Measurements from ENCODE around the gene HMOX1. TPM values are rescaled to one million over a fixed set of nuclear protein-coding genes. Genes with fewer than 3 reads are reported as not detected.
"Not testable (repeated sequence)": the region's sequence is repeated elsewhere in the genome, so short reads cannot be mapped to it uniquely, and the experiment has no call there.

HMOX1 gene
- total RNA-seq, 2 experiments from 2014 or later, result 0.88 to 6.0 TPM

DNA sequence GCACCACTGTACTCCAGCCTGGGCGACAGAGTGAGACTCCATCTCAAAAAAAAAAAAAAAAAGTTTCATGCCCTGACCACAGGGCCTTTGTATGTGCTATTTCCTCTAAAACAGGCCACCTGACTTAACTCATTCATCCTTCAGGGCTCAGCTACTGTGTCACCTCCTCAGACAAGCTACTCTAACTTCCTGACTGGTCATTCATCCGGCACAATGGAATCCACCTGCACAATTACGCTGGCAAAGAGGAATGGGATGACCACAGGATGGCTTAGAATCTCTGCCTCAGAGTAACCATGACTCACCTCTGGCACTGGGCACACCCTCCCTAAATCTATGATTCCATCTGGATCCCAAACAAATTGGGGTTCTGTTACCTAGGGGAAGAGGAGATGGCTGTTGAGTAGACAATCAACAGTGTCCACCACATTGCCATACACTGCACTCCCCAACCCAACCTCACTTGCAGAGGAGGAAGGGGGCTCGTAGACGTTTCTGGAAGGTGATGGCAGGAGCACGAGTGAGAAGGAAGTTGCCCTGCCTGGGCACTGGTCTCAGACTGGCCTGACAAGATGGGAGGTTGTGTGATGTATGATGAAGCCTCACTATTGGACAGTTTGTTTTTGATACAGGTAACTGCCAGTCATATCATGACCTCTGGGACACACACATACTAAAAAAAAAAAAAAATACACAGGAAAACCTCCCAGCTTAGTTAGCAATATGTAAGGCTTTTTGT is 22.8 kb upstream of the HMOX1 start:
- CTCF ChIA-PET, result interaction anchor here (0.6 to 1.0 kb wide), 2 partner anchors 13 to 21 kb away, joined by 3 read pairs; no protein-coding TSS in a partner anchor
- H3K27ac Mint-ChIP-seq, result no peak overlapping the region
- ATAC-seq, result no peak
- no peak overlapping the region for H3K4me3 Mint-ChIP-seq
- no peaks in the 10 kb centered on the region for H3K9me3 Mint-ChIP-seq (ENCODE audit: low read depth)
- DNase-seq, result no peak
- peaks cover 19% of the 10 kb centered on the region for H3K27me3 Mint-ChIP-seq
- H3K4me1 Mint-ChIP-seq, result peaks cover 6% of the 10 kb centered on the region
- H3K36me3 Mint-ChIP-seq, result no peaks in the 10 kb centered on the region

DNA sequence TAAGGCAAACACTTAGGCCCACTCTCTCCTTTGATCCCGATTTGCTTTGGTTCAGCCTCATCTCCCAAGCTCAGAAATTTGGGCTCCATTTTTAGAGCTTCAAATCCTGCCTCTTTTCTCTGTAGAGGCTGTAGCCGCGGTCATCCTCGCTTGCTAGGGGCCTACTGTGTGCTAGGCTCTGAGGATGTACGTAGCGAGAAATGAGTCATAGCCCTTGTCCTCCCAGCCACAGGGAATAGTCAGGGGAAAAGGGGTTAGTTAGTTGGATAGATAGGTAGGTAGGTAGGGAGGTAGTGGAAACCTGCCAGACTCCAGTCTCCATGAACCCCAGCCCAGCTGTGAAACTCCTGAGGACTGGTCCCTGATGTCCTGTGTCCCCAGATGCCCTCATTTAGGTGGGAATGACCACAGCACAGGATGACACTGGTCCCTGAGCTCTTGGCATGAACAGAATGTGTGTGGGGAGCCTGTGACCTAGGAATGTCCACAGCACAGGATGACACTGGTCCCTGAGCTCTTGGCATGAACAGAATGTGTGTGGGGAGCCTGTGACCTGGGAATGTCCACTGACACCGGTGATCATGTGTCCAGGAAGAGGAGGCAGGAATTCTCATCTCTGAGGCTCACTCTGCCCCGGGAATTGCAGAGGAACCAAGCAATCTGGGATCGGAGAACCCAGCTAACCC is 21.4 kb upstream of the HMOX1 start:
- CTCF ChIA-PET, result interaction anchor here (1.0 to 1.7 kb wide), 2 partner anchors 8 to 15 kb away, joined by 3 to 6 read pairs; no protein-coding TSS in a partner anchor
- no peak overlapping the region for H3K27ac Mint-ChIP-seq
- no peak overlapping the region for H3K4me3 Mint-ChIP-seq
- no peaks in the 10 kb centered on the region for H3K9me3 Mint-ChIP-seq (ENCODE audit: low read depth)
- no peak for ATAC-seq
- DNase-seq, result no peak
- peaks cover 3% of the 10 kb centered on the region for H3K4me1 Mint-ChIP-seq
- peaks cover 19% of the 10 kb centered on the region for H3K27me3 Mint-ChIP-seq
- no peaks in the 10 kb centered on the region for H3K36me3 Mint-ChIP-seq

DNA sequence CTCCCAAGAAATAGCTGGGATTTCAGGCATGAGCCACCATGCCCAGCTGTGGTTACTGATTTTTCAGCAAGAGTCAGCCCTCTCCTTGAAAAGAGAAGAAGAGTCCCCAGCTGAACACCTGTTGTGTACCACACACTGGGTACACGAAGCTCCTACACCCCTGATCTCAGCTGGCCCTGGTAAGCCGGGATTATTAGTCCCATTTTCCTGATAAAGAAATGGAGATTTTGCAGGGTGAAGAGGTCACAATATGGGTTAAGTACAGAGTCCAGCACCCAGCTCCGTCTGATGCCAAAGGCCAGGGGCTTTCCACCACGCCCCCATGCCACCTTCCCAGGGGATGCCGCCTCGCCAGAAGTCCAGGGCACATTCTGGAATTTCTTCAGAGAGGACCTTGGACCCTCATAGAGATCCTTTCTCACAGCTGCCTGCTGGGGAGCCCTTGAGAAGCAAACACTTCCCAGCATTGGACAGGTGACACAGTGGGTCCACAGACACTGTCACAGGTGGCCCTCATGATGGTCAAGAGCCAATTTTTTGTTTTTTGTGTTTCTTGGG is 19.8 kb upstream of the HMOX1 start:
- H3K4me1 Mint-ChIP-seq, result peaks cover 3% of the 10 kb centered on the region
- DNase-seq, result no peak
- H3K4me3 Mint-ChIP-seq, result no peak overlapping the region
- ATAC-seq, result no peak
- peaks cover 18% of the 10 kb centered on the region for H3K27me3 Mint-ChIP-seq
- no peaks in the 10 kb centered on the region for H3K9me3 Mint-ChIP-seq (ENCODE audit: low read depth)
- CTCF ChIA-PET, result no interaction called here
- no peak overlapping the region for H3K27ac Mint-ChIP-seq
- no peaks in the 10 kb centered on the region for H3K36me3 Mint-ChIP-seq

DNA sequence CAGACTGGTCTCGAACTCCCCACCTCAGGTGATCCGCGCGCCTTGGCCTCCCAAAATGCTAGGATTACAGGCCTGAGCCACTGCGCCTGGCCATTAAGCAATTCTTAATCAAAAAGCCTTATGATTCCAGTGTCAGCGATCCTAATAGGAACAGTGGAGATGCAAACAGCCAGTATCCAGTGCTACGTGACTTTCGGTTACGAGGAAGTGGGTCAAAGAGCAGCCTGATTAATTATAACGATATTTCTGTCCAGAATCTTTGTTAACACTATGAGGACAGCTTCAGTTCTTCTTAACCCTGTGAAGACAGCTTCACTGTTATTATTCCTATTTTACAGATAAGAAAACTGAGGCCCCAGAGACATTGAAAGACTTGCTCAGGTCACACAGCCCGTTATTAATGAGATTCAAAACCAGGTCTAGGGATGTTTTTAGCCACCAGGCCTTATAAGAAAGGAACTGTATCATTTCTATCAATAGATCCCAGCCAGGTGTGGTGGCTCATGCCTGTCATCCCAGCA is 17.3 kb upstream of the HMOX1 start:
- Mint-ChIP-seq H3K4me3 (no peak overlapping the region), H3K9me3 (ENCODE audit: low read depth) (no peaks in the 10 kb centered on the region), H3K27me3 (peaks cover 19% of the 10 kb centered on the region), H3K4me1 (no peaks in the 10 kb centered on the region), H3K27ac (no peak overlapping the region), H3K36me3 (no peaks in the 10 kb centered on the region)
- CTCF ChIA-PET, result interaction anchor here (0.9 kb wide), 1 partner anchor 22 kb away, joined by 3 read pairs; no protein-coding TSS in a partner anchor
- no peak for ATAC-seq
- no peak for DNase-seq

DNA sequence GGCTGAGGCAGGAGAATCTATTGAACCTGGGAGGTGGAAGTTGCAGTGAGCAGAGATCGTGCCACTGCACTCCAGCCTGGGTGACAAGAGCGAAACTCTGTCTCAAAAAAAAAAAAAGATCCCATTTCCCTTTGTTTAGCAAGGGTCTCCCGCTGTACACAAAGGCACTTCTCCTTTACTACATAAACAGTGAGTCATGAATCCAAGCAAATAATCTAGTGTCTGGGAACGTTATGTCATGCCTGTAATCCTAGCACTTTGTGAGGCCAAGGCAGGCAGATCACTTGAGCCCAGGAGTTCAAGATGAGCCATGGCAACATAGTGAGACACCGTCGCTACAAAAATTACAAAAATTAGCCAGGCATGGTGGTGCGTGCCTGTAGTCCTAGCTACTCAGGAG is 16.7 kb upstream of the HMOX1 start:
- not testable (repeated sequence) for H3K36me3 Mint-ChIP-seq; ATAC-seq; DNase-seq; H3K9me3 Mint-ChIP-seq (ENCODE audit: low read depth); H3K4me1 Mint-ChIP-seq; H3K27ac Mint-ChIP-seq; H3K4me3 Mint-ChIP-seq
- CTCF ChIA-PET, result interaction anchor here (0.9 kb wide), 1 partner anchor 21 kb away, joined by 3 read pairs; no protein-coding TSS in a partner anchor
- H3K27me3 Mint-ChIP-seq, result peaks cover 22% of the 10 kb centered on the region

DNA sequence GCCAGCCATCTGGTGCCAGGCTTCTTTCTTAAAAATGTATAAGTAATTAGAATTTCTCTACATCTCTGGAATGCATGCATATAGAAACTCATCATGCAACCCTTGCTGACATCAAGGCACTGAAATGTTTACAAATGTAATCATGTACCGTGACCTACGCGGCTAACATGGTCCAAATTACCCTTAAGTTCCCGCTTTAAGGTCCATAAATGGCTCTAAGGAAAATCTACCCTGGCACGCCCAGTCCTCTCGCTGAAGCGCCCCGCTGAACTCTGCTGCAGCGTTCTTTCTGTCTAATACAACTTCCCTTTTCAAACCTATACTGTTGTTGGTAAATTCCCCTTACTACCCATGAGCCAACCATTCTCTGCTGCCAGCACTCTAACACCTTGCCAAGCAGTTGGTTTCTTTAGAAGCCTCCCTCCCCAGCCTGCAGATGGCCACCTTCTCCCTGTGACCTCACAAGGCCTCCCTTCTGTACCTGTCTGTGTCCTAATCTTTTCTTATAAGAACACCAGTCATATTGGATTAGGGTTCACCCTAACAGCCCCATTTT is 13.5 kb upstream of the HMOX1 start:
- H3K4me3 Mint-ChIP-seq, result no peak overlapping the region
- no peak overlapping the region for H3K27ac Mint-ChIP-seq
- DNase-seq (no peak), ATAC-seq (no peak)
- CTCF ChIA-PET, result no interaction called here
- no peaks in the 10 kb centered on the region for H3K9me3 Mint-ChIP-seq (ENCODE audit: low read depth)
- H3K27me3 Mint-ChIP-seq, result peaks cover 23% of the 10 kb centered on the region
- H3K4me1 Mint-ChIP-seq, result peaks cover 11% of the 10 kb centered on the region
- no peaks in the 10 kb centered on the region for H3K36me3 Mint-ChIP-seq

DNA sequence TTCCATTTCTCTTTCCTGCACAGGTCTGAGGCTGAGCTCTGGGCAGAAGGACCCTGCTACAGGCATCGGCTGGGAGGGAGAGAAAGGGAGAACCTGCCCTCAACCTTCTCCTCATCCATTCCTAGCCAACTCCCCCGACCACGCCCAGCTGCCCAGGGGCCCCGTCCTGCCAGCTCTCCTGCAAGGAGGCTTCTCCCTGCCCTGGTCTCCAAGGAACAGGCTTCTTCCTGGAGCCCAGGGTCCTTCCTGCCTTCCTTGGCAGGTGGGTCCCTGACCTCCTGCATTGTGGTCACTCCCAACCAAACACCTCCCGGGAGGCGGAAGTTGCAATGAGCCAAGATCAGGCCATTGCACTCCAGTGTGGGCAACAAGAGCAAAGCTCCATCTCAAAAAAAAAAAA is 12.5 kb upstream of the HMOX1 start:
- ATAC-seq (no peak), DNase-seq (no peak)
- Mint-ChIP-seq H3K27me3 (peaks cover 23% of the 10 kb centered on the region), H3K4me1 (peaks cover 11% of the 10 kb centered on the region), H3K9me3 (ENCODE audit: low read depth) (no peaks in the 10 kb centered on the region), H3K27ac (no peak overlapping the region), H3K36me3 (no peaks in the 10 kb centered on the region), H3K4me3 (no peak overlapping the region)
- CTCF ChIA-PET, result interaction anchor here (0.6 kb wide), 1 partner anchor 747 kb away, joined by 3 read pairs; no protein-coding TSS in a partner anchor

DNA sequence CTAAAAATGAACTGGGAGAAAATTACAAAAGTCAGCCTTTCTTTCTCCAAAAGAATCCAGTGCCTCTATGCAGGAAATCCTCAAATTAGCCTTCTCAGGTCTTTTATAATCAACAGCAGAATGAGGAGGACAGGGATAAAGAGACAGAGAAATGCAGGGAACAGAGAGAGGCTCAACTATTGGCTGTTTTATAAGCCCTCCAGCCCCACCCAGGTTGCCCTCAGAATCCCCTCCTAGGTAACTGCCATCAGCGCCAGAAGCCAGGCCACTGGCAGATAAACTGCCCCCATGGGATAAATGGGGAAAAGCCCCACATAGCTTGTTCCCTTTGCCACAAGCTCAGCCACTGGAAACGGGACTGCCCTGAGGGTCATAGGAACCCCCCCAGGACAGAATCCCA is 10.9 kb upstream of the HMOX1 start:
- Mint-ChIP-seq H3K36me3 (no peaks in the 10 kb centered on the region), H3K4me3 (no peak overlapping the region), H3K27ac (no peak overlapping the region), H3K9me3 (ENCODE audit: low read depth) (no peaks in the 10 kb centered on the region), H3K27me3 (peaks cover 23% of the 10 kb centered on the region), H3K4me1 (peaks cover 11% of the 10 kb centered on the region)
- DNase-seq (no peak), ATAC-seq (no peak)
- CTCF ChIA-PET, result interaction anchor here (1.1 to 1.6 kb wide), 3 partner anchors 17 to 697 kb away, joined by 3 to 4 read pairs (median 3); no protein-coding TSS in a partner anchor

DNA sequence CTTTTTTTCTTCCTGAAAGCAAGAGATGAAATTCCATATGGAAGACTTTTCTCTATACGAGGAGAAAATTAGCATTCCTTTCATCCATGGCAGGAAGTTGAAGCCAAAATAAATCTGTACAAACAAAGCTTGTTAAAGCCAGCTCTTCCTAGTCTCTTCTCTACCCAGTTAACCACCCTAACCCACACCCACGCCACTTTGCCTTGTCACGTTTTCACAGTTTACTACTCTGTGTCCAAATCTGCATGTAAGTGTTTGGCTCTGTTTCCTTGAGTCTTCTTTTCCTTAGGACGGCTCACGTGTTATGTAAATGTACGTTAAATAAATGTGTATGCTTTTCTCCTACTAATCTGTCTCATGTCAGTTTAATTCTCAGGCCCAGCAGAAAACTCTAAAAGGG is 7.1 kb upstream of the HMOX1 start:
- Mint-ChIP-seq H3K27ac (no peak overlapping the region), H3K4me3 (no peak overlapping the region), H3K9me3 (ENCODE audit: low read depth) (no peaks in the 10 kb centered on the region), H3K36me3 (no peaks in the 10 kb centered on the region), H3K4me1 (peaks cover 23% of the 10 kb centered on the region), H3K27me3 (peaks cover 10% of the 10 kb centered on the region)
- DNase-seq, result no peak
- CTCF ChIA-PET, result no interaction called here
- ATAC-seq, result no peak

DNA sequence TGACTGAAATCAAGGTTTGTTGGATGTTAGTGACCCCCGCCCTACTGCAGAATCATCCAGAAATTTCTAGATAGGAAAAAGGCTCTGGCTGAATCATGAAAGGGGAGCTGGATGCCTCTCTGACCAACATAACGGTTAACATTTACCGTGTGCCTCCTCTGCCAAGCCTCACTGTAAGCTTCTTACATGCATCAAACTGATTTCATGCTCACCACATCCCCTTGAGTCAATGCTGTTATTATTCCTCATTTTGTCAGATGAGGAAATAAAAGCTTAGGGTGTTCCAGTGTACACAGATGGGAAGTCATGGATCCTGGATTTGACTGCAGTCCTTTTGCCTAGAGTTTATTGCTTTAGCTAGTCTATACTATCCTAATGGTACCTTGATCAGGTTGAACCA is 5.9 kb upstream of the HMOX1 start:
- H3K27ac Mint-ChIP-seq, result no peak overlapping the region
- ATAC-seq (no peak), DNase-seq (no peak)
- H3K4me1 Mint-ChIP-seq, result peaks cover 23% of the 10 kb centered on the region
- H3K4me3 Mint-ChIP-seq, result no peak overlapping the region
- H3K27me3 Mint-ChIP-seq, result peaks cover 12% of the 10 kb centered on the region
- CTCF ChIA-PET, result interaction anchor here (0.9 to 1.8 kb wide), 3 partner anchors 24 to 208 kb away, joined by 3 to 7 read pairs (median 3); no protein-coding TSS in a partner anchor
- no peaks in the 10 kb centered on the region for H3K36me3 Mint-ChIP-seq
- H3K9me3 Mint-ChIP-seq (ENCODE audit: low read depth), result no peaks in the 10 kb centered on the region

DNA sequence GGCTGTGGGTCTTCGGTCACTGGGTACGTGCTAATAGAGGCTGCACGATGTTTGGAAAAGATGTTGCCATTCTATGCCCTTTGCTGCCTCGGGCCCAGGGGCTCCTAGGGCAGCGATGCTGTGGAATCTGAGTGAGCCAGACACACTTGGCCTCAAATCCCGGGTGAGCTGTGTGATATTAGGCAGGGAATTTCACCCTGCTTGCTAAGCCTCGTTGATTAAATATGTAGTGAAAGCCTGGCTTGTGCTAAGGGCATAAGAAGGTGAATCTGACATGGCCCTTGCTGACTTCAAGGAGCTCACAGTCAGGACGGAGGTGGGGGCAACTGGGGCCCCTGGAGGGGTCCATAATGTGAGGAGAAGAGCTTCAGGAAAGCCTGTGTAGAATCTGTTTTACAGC is 5.4 kb upstream of the HMOX1 start:
- DNase-seq (no peak), ATAC-seq (no peak)
- CTCF ChIA-PET, result interaction anchor here (0.9 to 1.8 kb wide), 4 partner anchors 25 to 208 kb away, joined by 3 to 7 read pairs (median 4); no protein-coding TSS in a partner anchor
- Mint-ChIP-seq H3K27ac (no peak overlapping the region), H3K36me3 (no peaks in the 10 kb centered on the region), H3K9me3 (ENCODE audit: low read depth) (no peaks in the 10 kb centered on the region), H3K4me1 (peaks cover 27% of the 10 kb centered on the region), H3K4me3 (no peak overlapping the region), H3K27me3 (peaks cover 14% of the 10 kb centered on the region)

DNA sequence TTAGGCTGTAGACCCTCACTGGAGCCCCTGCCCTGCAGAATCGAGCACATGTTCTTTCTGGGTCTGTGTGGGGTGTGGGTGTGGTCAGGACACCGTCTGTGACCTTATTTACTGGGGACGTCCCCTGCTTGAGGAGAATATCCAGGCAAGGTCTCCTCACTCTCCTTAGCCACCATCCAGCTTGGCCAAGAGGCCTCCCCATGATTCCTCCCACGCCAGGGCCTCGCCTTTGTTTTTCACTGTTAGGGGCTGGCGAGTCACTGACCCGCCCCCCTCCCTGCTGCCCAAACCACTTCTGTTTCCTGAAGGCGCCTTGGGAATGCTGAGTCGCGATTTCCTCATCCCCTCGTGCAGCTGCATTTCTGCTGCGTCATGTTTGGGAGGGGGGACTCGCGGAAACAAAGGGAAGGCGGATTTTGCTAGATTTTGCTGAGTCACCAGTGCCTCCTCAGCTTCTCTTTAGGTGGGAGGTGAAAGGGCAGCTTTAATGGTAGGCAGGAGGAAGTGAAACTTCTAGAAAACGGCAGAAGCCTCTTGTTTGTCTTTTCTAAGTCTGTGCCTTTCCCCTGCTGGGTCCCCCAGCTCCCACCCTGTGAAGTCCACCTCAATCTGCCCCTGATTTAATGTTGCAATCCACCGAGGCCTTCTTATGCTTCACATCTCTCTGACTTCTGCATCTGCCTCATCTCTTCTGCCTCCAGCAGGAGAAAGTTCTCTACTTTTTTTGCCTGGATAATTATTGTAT is 4.0 kb upstream of the HMOX1 start:
- Mint-ChIP-seq H3K27ac (peak overlapping the region; percentile 63), H3K27me3 (peaks cover 19% of the 10 kb centered on the region), H3K4me1 (peaks cover 28% of the 10 kb centered on the region), H3K9me3 (ENCODE audit: low read depth) (no peaks in the 10 kb centered on the region), H3K4me3 (no peak overlapping the region), H3K36me3 (no peaks in the 10 kb centered on the region)
- DNase-seq, result peak; percentile 48
- CTCF ChIA-PET, result interaction anchor here (1.3 to 1.8 kb wide), 2 partner anchors 26 to 54 kb away, joined by 4 to 7 read pairs; no protein-coding TSS in a partner anchor
- no peak for ATAC-seq

Measured in activated CD8-positive, alpha-beta memory T cell treated with anti-CD3 and anti-CD28 coated beads, Interleukin-2, amount 10 ng/mL, durations not matched to agents 7 days and 5 days (primary cell).